ENCODE data around the gene RAB30. TPM values are rescaled to one million over a fixed set of nuclear protein-coding genes. Genes with fewer than 3 reads are reported as not detected.

Gene RAB30
- polyA plus RNA-seq, 3 donors from 2014 or later = 2.2 to 6.5 (median 6.0) TPM

GRCh38 chr11:83042964-83043711 lies 28.6 kb downstream of the RAB30 start:
- Mint-ChIP-seq H3K4me1 (no peaks in the 10 kb centered on the region), H3K27ac (no peak overlapping the region), H3K36me3 (no peaks in the 10 kb centered on the region), H3K9me3 (no peaks in the 10 kb centered on the region), H3K27me3 (ENCODE audit: low read depth in 3 of 3) (no peaks in the 10 kb centered on the region), H3K4me3 (no peak overlapping the region)
- no peak for DNase-seq

GRCh38 chr11:83041126-83041525 lies 30.6 kb downstream of the RAB30 start:
- Mint-ChIP-seq H3K4me1 (peaks cover 3 to 5% of the 10 kb centered on the region in 2 donors), H3K27me3 (ENCODE audit: low read depth in 3 of 3) (peaks cover 0 to 2% (median 2%) of the 10 kb centered on the region in 3 donors), H3K27ac (peak overlapping the region in 1 of 6 donors; percentile 34), H3K9me3 (no peaks in the 10 kb centered on the region), H3K36me3 (peaks cover 0 to 9% (median 0%) of the 10 kb centered on the region in 3 donors), H3K4me3 (no peak overlapping the region)
- no peak for DNase-seq

DNA sequence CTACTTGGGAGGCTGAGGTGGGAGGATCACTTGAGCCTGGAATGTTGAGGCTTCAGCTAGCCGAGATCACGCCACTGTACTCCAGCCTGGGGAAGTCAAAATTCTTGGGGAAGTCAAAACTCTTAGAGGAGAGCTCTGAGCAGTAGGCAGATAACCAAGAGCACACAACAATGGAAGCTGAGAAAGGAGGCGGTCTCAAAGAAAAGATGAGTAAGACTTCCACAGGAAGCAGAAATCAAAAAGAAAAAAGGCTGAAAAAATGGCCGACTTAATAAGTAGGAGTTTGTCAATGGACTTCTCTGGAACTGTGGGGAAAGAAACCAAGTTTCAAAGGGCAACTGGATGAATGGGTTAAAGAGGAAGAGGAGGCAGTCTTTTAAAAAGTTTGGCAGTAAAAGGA lies 32.1 kb downstream of the RAB30 start:
- Mint-ChIP-seq H3K36me3 (peaks cover 0 to 9% (median 0%) of the 10 kb centered on the region in 3 donors), H3K27ac (no peak overlapping the region), H3K4me3 (no peak overlapping the region), H3K9me3 (no peaks in the 10 kb centered on the region), H3K27me3 (ENCODE audit: low read depth in 3 of 3) (peaks cover 0 to 2% (median 2%) of the 10 kb centered on the region in 3 donors), H3K4me1 (peaks cover 19% of the 10 kb centered on the region in 2 donors)
- no peak for DNase-seq

DNA sequence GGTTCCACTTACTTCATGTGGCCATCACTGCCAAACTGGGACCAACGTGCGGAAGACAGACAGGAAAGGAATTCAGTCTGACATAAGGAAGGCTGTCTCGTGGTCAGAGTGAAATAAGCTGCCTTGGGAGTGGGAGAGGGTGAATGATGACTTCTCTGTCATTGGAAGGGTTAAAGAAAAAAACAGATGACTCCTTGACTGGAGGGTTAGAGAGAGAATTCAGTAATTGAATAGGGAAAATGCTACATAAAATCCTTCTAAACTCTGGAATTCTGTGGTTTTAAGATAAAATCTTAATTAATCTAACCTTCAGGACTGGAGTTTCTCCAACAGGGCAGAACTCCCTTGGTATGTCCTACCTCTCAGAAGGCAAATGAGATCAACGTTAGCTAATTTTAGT lies 33.8 kb downstream of the RAB30 start:
- peaks cover 0 to 2% (median 2%) of the 10 kb centered on the region in 3 donors for H3K27me3 Mint-ChIP-seq (ENCODE audit: low read depth in 3 of 3)
- no peaks in the 10 kb centered on the region for H3K9me3 Mint-ChIP-seq
- H3K36me3 Mint-ChIP-seq = peaks cover 0 to 9% (median 0%) of the 10 kb centered on the region in 3 donors
- peak overlapping the region in 1 of 6 donors; percentile 17 for H3K27ac Mint-ChIP-seq
- H3K4me3 Mint-ChIP-seq = no peak overlapping the region
- peaks cover 22 to 25% of the 10 kb centered on the region in 2 donors for H3K4me1 Mint-ChIP-seq
- DNase-seq = no peak

GRCh38 chr11:83036701-83037100 lies 35.0 kb downstream of the RAB30 start:
- Mint-ChIP-seq H3K4me1 (peaks cover 22 to 25% of the 10 kb centered on the region in 2 donors), H3K4me3 (no peak overlapping the region), H3K27ac (no peak overlapping the region), H3K27me3 (ENCODE audit: low read depth in 3 of 3) (peaks cover 0 to 2% (median 2%) of the 10 kb centered on the region in 3 donors), H3K9me3 (no peaks in the 10 kb centered on the region), H3K36me3 (peaks cover 5 to 12% (median 6%) of the 10 kb centered on the region in 3 donors)
- no peak for DNase-seq

- Mint-ChIP-seq H3K4me1 (peaks cover 24 to 25% of the 10 kb centered on the region in 2 donors), H3K27ac (peak overlapping the region in 1 of 6 donors; percentile 28), H3K36me3 (peaks cover 5 to 18% (median 6%) of the 10 kb centered on the region in 3 donors), H3K4me3 (no peak overlapping the region), H3K27me3 (ENCODE audit: low read depth in 3 of 3) (peaks cover 0 to 2% (median 2%) of the 10 kb centered on the region in 3 donors), H3K9me3 (no peaks in the 10 kb centered on the region)
- DNase-seq = no peak
Observed at GRCh38 chr11:83035070-83035854, 36.4 kb downstream of the RAB30 start.

GRCh38 chr11:83034673-83035014 lies 37.1 kb downstream of the RAB30 start:
- Mint-ChIP-seq H3K4me3 (no peak overlapping the region), H3K4me1 (peaks cover 24 to 25% of the 10 kb centered on the region in 2 donors), H3K27ac (no peak overlapping the region)

DNA sequence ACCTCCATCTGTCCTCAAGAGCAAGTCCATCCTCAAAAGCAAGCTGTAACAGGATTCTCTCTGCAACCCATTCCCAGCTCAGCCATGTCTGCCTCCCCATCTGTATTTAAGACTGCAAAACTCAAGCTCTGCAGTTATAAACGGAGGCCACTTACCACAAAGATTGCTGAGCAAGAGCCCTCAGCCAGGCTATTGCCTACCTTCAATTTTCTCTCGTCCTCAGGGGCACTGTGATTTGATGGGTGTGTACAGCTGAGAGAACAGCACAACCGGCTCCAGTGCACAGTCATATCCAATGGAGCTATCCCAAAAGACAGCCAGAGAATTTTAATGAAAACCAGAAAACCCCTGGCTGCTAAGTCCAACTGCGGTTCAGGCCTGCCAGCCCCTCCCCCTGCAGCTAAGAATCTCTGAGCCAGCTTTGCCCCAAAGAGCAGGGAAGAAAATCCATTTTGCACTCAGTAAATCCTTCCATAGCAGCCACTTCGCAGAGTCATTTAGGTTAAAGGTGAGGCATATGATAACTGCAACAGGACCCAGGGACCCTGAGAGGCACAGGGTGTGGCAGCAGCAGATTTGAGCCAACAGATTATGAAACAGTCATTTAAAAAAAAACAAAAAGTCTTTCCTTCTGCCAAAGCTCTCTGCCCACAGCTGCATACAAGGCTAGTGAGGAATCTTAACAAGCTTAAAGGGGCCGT lies 37.6 kb downstream of the RAB30 start:
- no peak for DNase-seq
- no peak overlapping the region for H3K27ac Mint-ChIP-seq
- peaks cover 24 to 25% of the 10 kb centered on the region in 2 donors for H3K4me1 Mint-ChIP-seq
- H3K27me3 Mint-ChIP-seq (ENCODE audit: low read depth in 3 of 3) = peaks cover 0 to 2% (median 2%) of the 10 kb centered on the region in 3 donors
- peaks cover 5 to 18% (median 6%) of the 10 kb centered on the region in 3 donors for H3K36me3 Mint-ChIP-seq
- H3K9me3 Mint-ChIP-seq = no peaks in the 10 kb centered on the region
- H3K4me3 Mint-ChIP-seq = no peak overlapping the region

More at GRCh38 chr11:83034673-83035014, 37.1 kb downstream of the RAB30 start:
- DNase-seq = no peak
- H3K9me3 Mint-ChIP-seq = no peaks in the 10 kb centered on the region
- peaks cover 0 to 2% (median 2%) of the 10 kb centered on the region in 3 donors for H3K27me3 Mint-ChIP-seq (ENCODE audit: low read depth in 3 of 3)
- peaks cover 5 to 18% (median 6%) of the 10 kb centered on the region in 3 donors for H3K36me3 Mint-ChIP-seq

- Mint-ChIP-seq H3K4me3 (no peak overlapping the region), H3K27ac (no peak overlapping the region)
Observed at GRCh38 chr11:83033371-83033770, 38.3 kb downstream of the RAB30 start.

GRCh38 chr11:83031127-83031526 lies 40.6 kb downstream of the RAB30 start:
- no peaks in the 10 kb centered on the region for H3K27me3 Mint-ChIP-seq (ENCODE audit: low read depth in 3 of 3)
- H3K4me3 Mint-ChIP-seq = no peak overlapping the region
- DNase-seq = no peak
- H3K4me1 Mint-ChIP-seq = peaks cover 19 to 22% of the 10 kb centered on the region in 2 donors
- H3K9me3 Mint-ChIP-seq = no peaks in the 10 kb centered on the region
- no peak overlapping the region for H3K27ac Mint-ChIP-seq
- peaks cover 5 to 13% (median 9%) of the 10 kb centered on the region in 3 donors for H3K36me3 Mint-ChIP-seq

More at GRCh38 chr11:83033371-83033770, 38.3 kb downstream of the RAB30 start:
- no peaks in the 10 kb centered on the region for H3K9me3 Mint-ChIP-seq
- H3K36me3 Mint-ChIP-seq = peaks cover 5 to 18% (median 6%) of the 10 kb centered on the region in 3 donors
- peaks cover 24 to 25% of the 10 kb centered on the region in 2 donors for H3K4me1 Mint-ChIP-seq
- peaks cover 0 to 2% (median 2%) of the 10 kb centered on the region in 3 donors for H3K27me3 Mint-ChIP-seq (ENCODE audit: low read depth in 3 of 3)
- no peak for DNase-seq

DNA sequence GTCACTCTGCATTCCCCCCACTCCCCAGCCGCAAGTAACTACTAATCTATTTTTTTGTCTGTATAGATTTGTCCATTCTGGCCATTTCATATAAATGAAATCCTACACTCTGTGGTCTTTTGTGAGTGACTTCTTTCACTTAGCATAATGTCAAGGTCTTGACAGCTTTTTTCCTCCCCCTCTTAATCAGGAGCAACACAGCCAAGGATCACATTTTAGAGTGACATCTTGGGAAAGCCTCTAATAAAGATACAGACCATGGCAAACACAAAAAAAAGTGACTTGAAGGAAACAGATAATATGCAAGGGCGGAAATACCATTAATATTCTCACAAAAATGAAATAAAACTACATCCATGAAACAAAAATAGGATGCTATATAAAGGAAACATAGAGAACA lies 43.9 kb downstream of the RAB30 start:
- no peak overlapping the region for H3K27ac Mint-ChIP-seq
- H3K9me3 Mint-ChIP-seq = peaks cover 0 to 2% (median 0%) of the 10 kb centered on the region in 6 donors
- no peak for DNase-seq
- peaks cover 9% of the 10 kb centered on the region in 2 donors for H3K4me1 Mint-ChIP-seq
- H3K4me3 Mint-ChIP-seq = no peak overlapping the region
- H3K36me3 Mint-ChIP-seq = peaks cover 5 to 22% (median 10%) of the 10 kb centered on the region in 3 donors
- H3K27me3 Mint-ChIP-seq (ENCODE audit: low read depth in 3 of 3) = no peaks in the 10 kb centered on the region

DNA sequence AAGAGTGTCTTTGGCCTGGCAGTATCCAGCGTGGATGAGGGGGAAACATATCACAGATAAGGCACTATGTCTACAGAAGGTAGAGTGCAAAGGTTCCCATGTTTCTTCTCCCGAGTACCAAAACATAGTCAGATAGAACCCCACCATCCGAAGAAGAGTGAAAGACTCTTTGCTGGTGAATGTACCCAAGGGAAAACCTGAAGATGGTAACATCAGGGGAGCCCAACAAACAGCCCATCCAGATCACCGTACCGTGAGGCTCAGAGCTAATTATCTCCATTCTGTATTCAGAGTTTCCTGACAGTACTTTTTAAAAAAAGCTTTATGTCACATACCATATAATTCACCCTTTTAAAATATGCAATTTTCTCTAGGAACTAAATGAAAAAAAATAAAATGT lies 44.4 kb downstream of the RAB30 start:
- Mint-ChIP-seq H3K27me3 (ENCODE audit: low read depth in 3 of 3) (no peaks in the 10 kb centered on the region), H3K36me3 (peaks cover 4 to 19% (median 8%) of the 10 kb centered on the region in 3 donors), H3K27ac (no peak overlapping the region), H3K4me1 (peaks cover 9% of the 10 kb centered on the region in 2 donors), H3K9me3 (peaks cover 0 to 2% (median 0%) of the 10 kb centered on the region in 6 donors), H3K4me3 (no peak overlapping the region)
- DNase-seq = no peak

- no peak for DNase-seq
- Mint-ChIP-seq H3K4me1 (peaks cover 9% of the 10 kb centered on the region in 2 donors), H3K27ac (no peak overlapping the region), H3K4me3 (no peak overlapping the region), H3K9me3 (peaks cover 0 to 2% (median 0%) of the 10 kb centered on the region in 6 donors), H3K27me3 (ENCODE audit: low read depth in 3 of 3) (no peaks in the 10 kb centered on the region), H3K36me3 (peaks cover 0 to 19% (median 3%) of the 10 kb centered on the region in 3 donors)
Observed at GRCh38 chr11:83026229-83026628, 45.5 kb downstream of the RAB30 start.

Data from immature natural killer cell (primary cell).